Panc1 (cell line): ENCODE results near the gene FGGY. TPM values are rescaled to one million over a fixed set of nuclear protein-coding genes. Genes with fewer than 3 reads are reported as not detected.

ENCODE experiments used
- ATAC-seq: fragments of 200-7000 bp; cut with Tn5 transposase; 2 replicates; pipeline ENCODE4 v1.9.1; 2020; ENCODE audit warnings: mild to moderate bottlenecking, moderate library complexity
- BruUV-seq: library from RNA; stranded (reverse); fragments of 400-500 nt; replicated peaks from 2 replicates; lab custom pipeline; 2021; lab: Mats Ljungman, UMichigan
- CTCF ChIA-PET: fragments of 300-600 bp; sonication (Branson Sonifier 250); formaldehyde crosslinking; loops from one replicate; lab custom pipeline; 2022; ENCODE audit warnings: antibody characterized with exemption; lab: Charles Lee
- POLR2A ChIA-PET: fragments of 300-600 bp; sonication (Branson Sonifier 250); formaldehyde crosslinking; loops from one replicate; lab custom pipeline; 2022; ENCODE audit warnings: antibody characterized with exemption; lab: Charles Lee
- DNase-seq: peaks from one replicate; pipeline ENCODE4 v3.0.0-alpha.2; 2010; ENCODE audit warnings: low read depth, low spot score
- H3K27ac ChIP-seq: 2 replicates; pipeline ENCODE4 v1.5.1; 2011; ENCODE audit warnings: mild to moderate bottlenecking, low read length, inconsistent platforms
- H3K27me3 ChIP-seq: fragments of 200-500 bp; sonication (Bioruptor generic); 2 replicates; pipeline ENCODE4 v1.6.0; 2014; ENCODE audit warnings: low read length, inconsistent platforms; ENCODE audit not compliant: control insufficient read depth, insufficient read depth
- H3K36me3 ChIP-seq: fragments of 200-500 bp; sonication (Bioruptor generic); 2 replicates; pipeline ENCODE4 v1.5.1; 2014; ENCODE audit warnings: inconsistent platforms, mild to moderate bottlenecking, low read length, moderate library complexity; ENCODE audit not compliant: control insufficient read depth, insufficient read depth
- H3K4me1 ChIP-seq: 2 replicates; pipeline ENCODE4 v1.5.1; 2011; ENCODE audit warnings: inconsistent platforms, mild to moderate bottlenecking, low read length, moderate library complexity; ENCODE audit not compliant: control insufficient read depth, insufficient read depth
- H3K4me3 ChIP-seq, 2 experiments: 2 replicates each; pipeline ENCODE4 v1.5.1; 2011 to 2012; ENCODE audit warnings: low read depth in 2 of 2, low read length in 2 of 2, mild to moderate bottlenecking in 2 of 2, inconsistent platforms in 1 of 2, moderate library complexity in 1 of 2
- H3K9me3 ChIP-seq: fragments of 200-500 bp; sonication (Bioruptor generic); 2 replicates; pipeline ENCODE4 v1.5.1; 2014; ENCODE audit warnings: low read depth, mild to moderate bottlenecking, inconsistent platforms, low read length, moderate library complexity; ENCODE audit not compliant: control insufficient read depth, insufficient read depth
- POLR2AphosphoS5 ChIP-seq: IDR thresholded peaks from 2 replicates; pipeline ENCODE4 v1.6.1; 2012; ENCODE audit warnings: mild to moderate bottlenecking, low read depth, low read length, moderate library complexity
- SIN3A ChIP-seq: IDR thresholded peaks from 2 replicates; pipeline ENCODE4 v1.6.1; 2012; ENCODE audit warnings: low read depth, mild to moderate bottlenecking, low read length, moderate library complexity, borderline replicate concordance; ENCODE audit not compliant: insufficient read depth
- TCF7L2 ChIP-seq: IDR thresholded peaks from 2 replicates; pipeline ENCODE4 v1.6.1; 2011; ENCODE audit warnings: mild to moderate bottlenecking, low read depth, low read length, inconsistent platforms
- in situ Hi-C: cut with HindIII; loops from 2 replicates; pipeline ENCODE4 v1.10.0; 2016; ENCODE audit warnings: low sequenced_read_pairs, low pct_unique_long_range_greater_than_20kb
- intact Hi-C: fragments of 100-400 bp; cut with micrococcal nuclease; formaldehyde crosslinking; loops from one replicate; pipeline ENCODE4 v1.10.0; 2022; ENCODE audit not compliant: unreplicated experiment
- total RNA-seq: library from RNA; stranded (reverse); gene quantifications from one replicate; pipeline ENCODE4 v1.2.1, GENCODE V29; 2021; ENCODE audit not compliant: unreplicated experiment
- TF ChIP-seq, protein P1 (sequence below), 2 experiments: IDR thresholded peaks; 2 replicates each; pipeline ENCODE4 v1.6.1; 2011 to 2012; ENCODE audit warnings: low read depth in 2 of 2, control low read depth in 1 of 2, low read length in 1 of 2, mild to moderate bottlenecking in 1 of 2, moderate library complexity in 1 of 2; ENCODE audit not compliant: insufficient read depth in 1 of 2
- TF ChIP-seq, protein P2 (sequence below): fragments of 450-650 bp; IDR thresholded peaks from 2 replicates; pipeline ENCODE4 v1.5.1; 2017; ENCODE audit warnings: mild to moderate bottlenecking

Gene FGGY
- total RNA-seq, 1 experiment from 2014 or later: 15.5 TPM

DNA sequence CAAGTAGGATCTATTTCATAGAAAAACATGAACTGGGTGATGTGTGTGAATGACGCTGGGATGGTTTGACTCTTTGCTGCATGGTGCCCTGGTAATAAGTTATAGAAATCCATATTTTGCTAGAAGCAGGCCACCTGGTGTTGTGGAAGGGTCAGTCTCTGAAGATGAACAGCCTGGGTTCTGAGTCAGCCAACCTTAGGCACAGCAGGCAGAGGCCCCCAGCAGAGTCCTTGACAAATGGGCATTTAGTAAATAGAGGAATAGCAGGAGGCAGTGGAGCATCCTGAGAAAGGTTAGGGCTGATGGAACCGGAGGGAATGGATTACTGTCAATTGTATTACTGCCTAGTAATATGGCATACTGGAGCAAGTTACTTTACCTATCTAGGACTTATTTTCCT is 20.9 kb downstream of the FGGY start:
- Histone ChIP-seq H3K9me3 (no peaks in the 10 kb centered on the region), H3K4me1 (no peaks in the 10 kb centered on the region; the same call in 1 of the 2 replicates), H3K27ac (no peak overlapping the region), H3K36me3 (no peaks in the 10 kb centered on the region), H3K4me3 (no peak overlapping the region), H3K27me3 (no peaks in the 10 kb centered on the region)
- POLR2A ChIA-PET: no interaction called here
- TF ChIP-seq, protein P1, sequence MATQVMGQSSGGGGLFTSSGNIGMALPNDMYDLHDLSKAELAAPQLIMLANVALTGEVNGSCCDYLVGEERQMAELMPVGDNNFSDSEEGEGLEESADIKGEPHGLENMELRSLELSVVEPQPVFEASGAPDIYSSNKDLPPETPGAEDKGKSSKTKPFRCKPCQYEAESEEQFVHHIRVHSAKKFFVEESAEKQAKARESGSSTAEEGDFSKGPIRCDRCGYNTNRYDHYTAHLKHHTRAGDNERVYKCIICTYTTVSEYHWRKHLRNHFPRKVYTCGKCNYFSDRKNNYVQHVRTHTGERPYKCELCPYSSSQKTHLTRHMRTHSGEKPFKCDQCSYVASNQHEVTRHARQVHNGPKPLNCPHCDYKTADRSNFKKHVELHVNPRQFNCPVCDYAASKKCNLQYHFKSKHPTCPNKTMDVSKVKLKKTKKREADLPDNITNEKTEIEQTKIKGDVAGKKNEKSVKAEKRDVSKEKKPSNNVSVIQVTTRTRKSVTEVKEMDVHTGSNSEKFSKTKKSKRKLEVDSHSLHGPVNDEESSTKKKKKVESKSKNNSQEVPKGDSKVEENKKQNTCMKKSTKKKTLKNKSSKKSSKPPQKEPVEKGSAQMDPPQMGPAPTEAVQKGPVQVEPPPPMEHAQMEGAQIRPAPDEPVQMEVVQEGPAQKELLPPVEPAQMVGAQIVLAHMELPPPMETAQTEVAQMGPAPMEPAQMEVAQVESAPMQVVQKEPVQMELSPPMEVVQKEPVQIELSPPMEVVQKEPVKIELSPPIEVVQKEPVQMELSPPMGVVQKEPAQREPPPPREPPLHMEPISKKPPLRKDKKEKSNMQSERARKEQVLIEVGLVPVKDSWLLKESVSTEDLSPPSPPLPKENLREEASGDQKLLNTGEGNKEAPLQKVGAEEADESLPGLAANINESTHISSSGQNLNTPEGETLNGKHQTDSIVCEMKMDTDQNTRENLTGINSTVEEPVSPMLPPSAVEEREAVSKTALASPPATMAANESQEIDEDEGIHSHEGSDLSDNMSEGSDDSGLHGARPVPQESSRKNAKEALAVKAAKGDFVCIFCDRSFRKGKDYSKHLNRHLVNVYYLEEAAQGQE (IDR thresholded peaks at IDR 0.05; ENCODE audit: insufficient read depth in 1 of 2, low read depth in 2 of 2, low read length in 1 of 2): no peak
- TF ChIP-seq TCF7L2: no peak
- TF ChIP-seq POLR2AphosphoS5: no peak
- TF ChIP-seq SIN3A: no peak
- TF ChIP-seq, protein P2, sequence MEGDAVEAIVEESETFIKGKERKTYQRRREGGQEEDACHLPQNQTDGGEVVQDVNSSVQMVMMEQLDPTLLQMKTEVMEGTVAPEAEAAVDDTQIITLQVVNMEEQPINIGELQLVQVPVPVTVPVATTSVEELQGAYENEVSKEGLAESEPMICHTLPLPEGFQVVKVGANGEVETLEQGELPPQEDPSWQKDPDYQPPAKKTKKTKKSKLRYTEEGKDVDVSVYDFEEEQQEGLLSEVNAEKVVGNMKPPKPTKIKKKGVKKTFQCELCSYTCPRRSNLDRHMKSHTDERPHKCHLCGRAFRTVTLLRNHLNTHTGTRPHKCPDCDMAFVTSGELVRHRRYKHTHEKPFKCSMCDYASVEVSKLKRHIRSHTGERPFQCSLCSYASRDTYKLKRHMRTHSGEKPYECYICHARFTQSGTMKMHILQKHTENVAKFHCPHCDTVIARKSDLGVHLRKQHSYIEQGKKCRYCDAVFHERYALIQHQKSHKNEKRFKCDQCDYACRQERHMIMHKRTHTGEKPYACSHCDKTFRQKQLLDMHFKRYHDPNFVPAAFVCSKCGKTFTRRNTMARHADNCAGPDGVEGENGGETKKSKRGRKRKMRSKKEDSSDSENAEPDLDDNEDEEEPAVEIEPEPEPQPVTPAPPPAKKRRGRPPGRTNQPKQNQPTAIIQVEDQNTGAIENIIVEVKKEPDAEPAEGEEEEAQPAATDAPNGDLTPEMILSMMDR: no peak
- intact Hi-C loops: no loop called here
- ATAC-seq (no peak), DNase-seq (no peak)
- CTCF ChIA-PET: no interaction called here
- in situ Hi-C loops: no loop called here
- BruUV-seq: no TSS peak

DNA sequence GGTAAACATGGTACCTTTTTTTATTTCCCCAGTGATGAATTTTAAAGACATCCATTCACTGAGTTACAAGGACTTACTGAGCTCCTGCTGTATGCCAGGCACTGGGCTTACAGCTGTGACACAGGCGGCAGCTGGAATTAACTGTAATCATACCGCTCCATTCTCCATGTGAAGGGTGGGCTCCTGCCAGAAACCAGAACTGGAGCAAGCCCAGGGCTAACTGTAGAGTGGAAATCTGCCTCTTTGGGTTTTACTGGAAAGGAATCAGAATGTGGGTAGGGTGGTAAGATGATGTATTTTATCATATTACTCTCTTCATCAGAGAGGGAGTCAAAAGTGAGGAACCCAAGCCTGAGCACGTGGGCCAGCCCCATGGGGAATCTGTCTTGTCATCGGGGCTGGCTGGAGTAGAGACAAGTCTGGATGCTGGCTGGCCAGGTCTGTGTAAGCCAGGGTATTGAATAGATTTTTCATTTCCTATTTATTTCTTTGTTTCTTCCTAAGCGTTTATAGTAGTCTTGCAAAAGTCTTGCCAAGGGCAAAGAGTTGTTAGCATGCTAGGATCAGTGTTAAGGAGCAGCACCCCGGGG is 21.5 kb downstream of the FGGY start:
- intact Hi-C loops: no loop called here
- TF ChIP-seq POLR2AphosphoS5 (no peak), TCF7L2 (no peak), SIN3A (no peak)
- TF ChIP-seq, protein P2: no peak
- TF ChIP-seq, protein P1 (IDR thresholded peaks at IDR 0.05; ENCODE audit: insufficient read depth in 1 of 2, low read depth in 2 of 2, low read length in 1 of 2): no peak
- Histone ChIP-seq H3K4me3 (no peak overlapping the region), H3K36me3 (no peaks in the 10 kb centered on the region), H3K27ac (no peak overlapping the region), H3K9me3 (no peaks in the 10 kb centered on the region), H3K27me3 (no peaks in the 10 kb centered on the region), H3K4me1 (no peaks in the 10 kb centered on the region; the same call in 1 of the 2 replicates)
- in situ Hi-C loops: no loop called here
- CTCF ChIA-PET: no interaction called here
- no TSS peak for BruUV-seq
- POLR2A ChIA-PET: interaction anchor here (0.5 kb wide), 1 partner anchor 9 kb away, joined by 4 read pairs; no protein-coding TSS in a partner anchor
- DNase-seq (no peak), ATAC-seq (no peak)
